Measurements from ENCODE around the gene DTWD2. TPM values are rescaled to one million over a fixed set of nuclear protein-coding genes. Genes with fewer than 3 reads are reported as not detected.

Gene DTWD2
- polyA plus RNA-seq, 1 of the 3 experiments (the other 2 are of a cell fraction): 2.5 TPM

- no peak overlapping the region for H3K27ac ChIP-seq (ENCODE audit: low read depth in 2 of 2, low read length in 1 of 2)
- TF ChIP-seq RFX5 (IDR thresholded peaks at IDR 0.05; ENCODE audit: low read length) (no peak), SIN3A (IDR thresholded peaks at IDR 0.05; ENCODE audit: borderline replicate concordance, low read depth, low read length) (no peak), NFIC (IDR thresholded peaks at IDR 0.05; ENCODE audit: borderline replicate concordance) (no peak), FOXM1 (IDR thresholded peaks at IDR 0.05; ENCODE audit: low read depth) (no peak), REST (IDR thresholded peaks at IDR 0.05; ENCODE audit: low read depth, low read length) (no peak), TAF1 (IDR thresholded peaks at IDR 0.05; ENCODE audit: borderline replicate concordance, low read depth, low read length) (no peak), MEF2A (IDR thresholded peaks at IDR 0.05; ENCODE audit: borderline replicate concordance, low read depth) (no peak), CTCF (IDR thresholded peaks at IDR 0.05) (no peak), SMC3 (IDR thresholded peaks at IDR 0.05; ENCODE audit: low read depth, low read length) (no peak), GABPA (IDR thresholded peaks at IDR 0.05; ENCODE audit: low read depth) (no peak), FOSL2 (IDR thresholded peaks at IDR 0.05; ENCODE audit: borderline replicate concordance, low read depth) (no peak), USF1 (IDR thresholded peaks at IDR 0.05; ENCODE audit: borderline replicate concordance, low read depth) (no peak), TCF12 (IDR thresholded peaks at IDR 0.05) (no peak), IRF3 (IDR thresholded peaks at IDR 0.05; ENCODE audit: low read depth, low read length) (no peak), ELF1 (IDR thresholded peaks at IDR 0.05) (no peak)
- H3K36me3 ChIP-seq (replicated peaks in 1 of 2; ENCODE audit: control insufficient read depth in 1 of 2, insufficient read depth in 2 of 2, low read length in 1 of 2): no peaks in the 10 kb centered on the region
- no peak for DNase-seq
- no peaks in the 10 kb centered on the region for H3K27me3 ChIP-seq (ENCODE audit: insufficient read depth)
- H3K4me3 ChIP-seq (ENCODE audit: low read depth in 2 of 2, low read length in 1 of 2): no peak overlapping the region
- H2AFZ ChIP-seq (ENCODE audit: low read depth): no peak overlapping the region
- H3K9me3 ChIP-seq: 0 out of 2 replicates have a peak, but pooled peaks cover 5% of the 10 kb centered on the region
- H3K9me2 ChIP-seq: no peaks in the 10 kb centered on the region
- POLR2A ChIA-PET: no interaction called here
- H3K4me2 ChIP-seq: no peak overlapping the region
- H4K20me1 ChIP-seq (ENCODE audit: insufficient read depth): no peaks in the 10 kb centered on the region
- no peaks in the 10 kb centered on the region for H3K4me1 ChIP-seq (ENCODE audit: control insufficient read depth in 1 of 2, insufficient read depth in 2 of 2, low read depth in 1 of 2, low read length in 1 of 2)
- H3K9ac ChIP-seq: no peak overlapping the region
- H3F3A ChIP-seq (replicated peaks; ENCODE audit: insufficient read depth): no peaks in the 10 kb centered on the region
- CTCF ChIA-PET: no interaction called here
- no peaks in the 10 kb centered on the region for H3K79me2 ChIP-seq (ENCODE audit: insufficient read depth)
Observed at GRCh38 chr5:118875131-118875530, 113.2 kb downstream of the DTWD2 start.

Data from SK-N-SH (cell line).